SKM-1 treated with dmso at 0.1 percent for 144 hours (cell line): ENCODE data around the gene ZCCHC24.
"Not testable (repeated sequence)": the region's sequence is repeated elsewhere in the genome, so short reads cannot be mapped to it uniquely, and the experiment has no call there.

ENCODE experiments used
- DNase-seq: peaks from one replicate; lab custom pipeline; 2025; ENCODE audit not compliant: unreplicated experiment; lab: John Stamatoyannopoulos, UW

Gene ZCCHC24

DNA sequence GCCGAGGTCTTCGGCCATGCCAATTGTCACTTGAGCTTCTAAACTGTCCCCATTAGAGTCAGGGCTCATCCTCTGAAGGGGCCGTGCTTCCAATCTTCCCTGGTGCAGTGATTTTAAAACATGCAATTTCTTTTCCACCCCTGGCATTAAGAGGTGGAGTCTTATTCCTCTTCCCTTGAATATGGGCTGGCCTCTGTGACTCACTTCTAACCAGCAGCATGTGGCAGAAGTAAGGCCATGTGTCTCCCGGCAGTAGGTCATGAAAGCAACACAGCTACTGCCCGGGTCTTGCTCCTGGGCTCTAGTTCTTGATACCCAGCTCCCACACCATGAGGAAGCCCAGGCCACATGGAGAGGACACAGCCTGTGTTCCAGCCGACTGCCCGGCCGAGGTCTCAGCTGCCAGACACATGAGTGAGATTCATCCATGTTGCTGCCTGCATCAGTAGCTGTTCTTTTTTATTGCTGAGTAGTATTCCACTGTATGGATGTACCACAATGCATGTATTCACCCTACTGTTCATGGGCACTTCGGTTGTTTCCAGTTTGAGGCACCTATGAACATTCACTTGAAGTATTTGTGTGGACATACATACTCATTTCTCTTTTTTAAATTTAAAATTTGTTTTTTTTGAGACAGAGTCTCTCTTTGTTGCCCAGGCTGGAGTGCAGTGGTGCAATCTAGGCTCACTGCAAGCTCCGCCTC is 112.7 kb downstream of the ZCCHC24 start:
- not testable (repeated sequence) for DNase-seq
